ENCODE results near the gene TMEM165.

TMEM165 gene

GRCh38 chr4:55373461-55373860 lies 22.3 kb upstream of the TMEM165 start:
- Histone ChIP-seq H3K9me3 (ENCODE audit: control insufficient read depth, low read length) (no peaks in the 10 kb centered on the region), H3K4me1 (ENCODE audit: control insufficient read depth, insufficient read depth, low read length) (peaks cover under 1% of the 10 kb centered on the region), H3K4me3 (ENCODE audit: low read length) (no peak overlapping the region), H3K36me3 (ENCODE audit: control insufficient read depth, insufficient read depth, low read length) (no peaks in the 10 kb centered on the region), H3K9ac (ENCODE audit: low read length) (no peak overlapping the region), H3K27me3 (ENCODE audit: control insufficient read depth, insufficient read depth, low read length) (no peaks in the 10 kb centered on the region)

- no peak overlapping the region for H3K4me3 ChIP-seq (ENCODE audit: low read length)
- H3K9me3 ChIP-seq (ENCODE audit: control insufficient read depth, low read length): no peaks in the 10 kb centered on the region
- H3K4me1 ChIP-seq (ENCODE audit: control insufficient read depth, insufficient read depth, low read length): peaks cover 4% of the 10 kb centered on the region
- no peak overlapping the region for H3K9ac ChIP-seq (ENCODE audit: low read length)
- no peaks in the 10 kb centered on the region for H3K27me3 ChIP-seq (ENCODE audit: control insufficient read depth, insufficient read depth, low read length)
- H3K36me3 ChIP-seq (ENCODE audit: control insufficient read depth, insufficient read depth, low read length): no peaks in the 10 kb centered on the region
Measured at GRCh38 chr4:55376698-55377097, 19.1 kb upstream of the TMEM165 start.

GRCh38 chr4:55378617-55379467 lies 16.9 kb upstream of the TMEM165 start:
- H3K4me3 ChIP-seq (ENCODE audit: low read length): peak overlapping the region; percentile 22
- peaks cover 4% of the 10 kb centered on the region for H3K4me1 ChIP-seq (ENCODE audit: control insufficient read depth, insufficient read depth, low read length)
- no peak overlapping the region for H3K9ac ChIP-seq (ENCODE audit: low read length)
- no peaks in the 10 kb centered on the region for H3K9me3 ChIP-seq (ENCODE audit: control insufficient read depth, low read length)
- H3K36me3 ChIP-seq (ENCODE audit: control insufficient read depth, insufficient read depth, low read length): no peaks in the 10 kb centered on the region
- H3K27me3 ChIP-seq (ENCODE audit: control insufficient read depth, insufficient read depth, low read length): no peaks in the 10 kb centered on the region

DNA sequence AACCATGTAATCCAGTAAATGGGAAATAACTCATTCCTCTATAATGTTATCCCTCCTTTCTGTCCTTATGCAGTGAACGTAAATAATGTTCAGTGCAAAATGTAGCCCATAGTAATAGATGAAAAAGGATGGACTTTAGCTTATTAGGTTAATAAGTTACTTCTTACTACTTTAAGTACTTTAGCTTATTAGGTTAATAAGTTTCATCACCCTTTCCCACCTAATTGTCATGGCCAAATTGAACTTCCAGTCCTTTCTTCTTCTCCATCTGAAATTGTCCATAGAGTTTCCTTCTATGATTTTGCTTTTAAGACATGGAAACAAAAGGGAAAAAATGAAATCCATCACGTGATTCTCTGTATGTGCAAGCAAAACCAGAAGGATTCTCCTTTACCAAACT lies 15.2 kb upstream of the TMEM165 start:
- peaks cover 4% of the 10 kb centered on the region for H3K4me1 ChIP-seq (ENCODE audit: control insufficient read depth, insufficient read depth, low read length)
- no peak overlapping the region for H3K4me3 ChIP-seq (ENCODE audit: low read length)
- H3K9ac ChIP-seq (ENCODE audit: low read length): no peak overlapping the region
- H3K9me3 ChIP-seq (ENCODE audit: control insufficient read depth, low read length): no peaks in the 10 kb centered on the region
- no peaks in the 10 kb centered on the region for H3K27me3 ChIP-seq (ENCODE audit: control insufficient read depth, insufficient read depth, low read length)
- H3K36me3 ChIP-seq (ENCODE audit: control insufficient read depth, insufficient read depth, low read length): no peaks in the 10 kb centered on the region

DNA sequence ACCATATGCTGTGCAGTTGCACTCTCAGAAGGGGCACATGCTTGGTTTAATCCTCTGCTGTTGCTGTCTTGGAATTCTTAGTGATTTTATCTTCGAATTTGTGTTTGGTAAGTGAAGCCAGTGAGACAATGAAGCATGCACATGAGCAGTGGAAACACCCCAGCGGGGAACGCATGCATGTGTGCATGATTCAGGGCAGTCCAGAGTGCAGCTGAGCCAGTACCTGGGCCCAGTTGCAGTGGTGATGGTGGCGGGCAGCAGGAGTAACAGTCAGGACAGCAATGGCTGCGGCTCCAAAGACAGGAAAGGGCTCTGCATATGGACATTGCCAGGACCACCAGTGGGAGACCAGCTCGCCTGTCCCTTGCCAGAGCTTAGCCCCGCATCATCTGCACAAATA lies 14.3 kb upstream of the TMEM165 start:
- Histone ChIP-seq H3K4me1 (ENCODE audit: control insufficient read depth, insufficient read depth, low read length) (peaks cover 4% of the 10 kb centered on the region), H3K27me3 (ENCODE audit: control insufficient read depth, insufficient read depth, low read length) (no peaks in the 10 kb centered on the region), H3K9ac (ENCODE audit: low read length) (no peak overlapping the region), H3K4me3 (ENCODE audit: low read length) (no peak overlapping the region), H3K36me3 (ENCODE audit: control insufficient read depth, insufficient read depth, low read length) (no peaks in the 10 kb centered on the region), H3K9me3 (ENCODE audit: control insufficient read depth, low read length) (no peaks in the 10 kb centered on the region)

- Histone ChIP-seq H3K27me3 (ENCODE audit: control insufficient read depth, insufficient read depth, low read length) (no peaks in the 10 kb centered on the region), H3K4me1 (ENCODE audit: control insufficient read depth, insufficient read depth, low read length) (peaks cover 4% of the 10 kb centered on the region), H3K9me3 (ENCODE audit: control insufficient read depth, low read length) (no peaks in the 10 kb centered on the region), H3K9ac (ENCODE audit: low read length) (no peak overlapping the region), H3K36me3 (ENCODE audit: control insufficient read depth, insufficient read depth, low read length) (no peaks in the 10 kb centered on the region), H3K4me3 (ENCODE audit: low read length) (no peak overlapping the region)
Measured at GRCh38 chr4:55382488-55383003, 13.2 kb upstream of the TMEM165 start.

DNA sequence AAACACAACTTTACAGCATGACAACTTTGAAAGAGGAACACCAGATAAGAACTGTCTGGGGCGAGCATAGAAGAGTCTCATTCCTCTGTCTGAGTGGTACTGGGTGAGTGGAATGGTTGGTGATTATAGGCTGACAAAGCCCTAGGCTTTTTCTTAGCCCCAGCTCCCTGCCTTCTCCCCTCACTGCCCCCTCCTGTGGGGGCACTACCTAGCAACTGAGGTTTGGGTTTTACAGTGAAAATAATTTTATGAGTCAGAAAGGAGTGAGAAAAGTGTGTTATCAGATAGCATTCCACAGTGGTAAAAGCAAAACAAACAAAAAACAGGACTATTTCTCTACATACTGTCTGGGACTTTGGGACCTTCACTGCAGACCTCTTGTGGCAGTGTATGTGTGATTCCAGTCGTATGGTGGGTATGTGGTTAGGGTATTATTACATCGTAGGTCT lies 10.5 kb upstream of the TMEM165 start:
- Histone ChIP-seq H3K9ac (ENCODE audit: low read length) (no peak overlapping the region), H3K36me3 (ENCODE audit: control insufficient read depth, insufficient read depth, low read length) (no peaks in the 10 kb centered on the region), H3K27me3 (ENCODE audit: control insufficient read depth, insufficient read depth, low read length) (no peaks in the 10 kb centered on the region), H3K9me3 (ENCODE audit: control insufficient read depth, low read length) (no peaks in the 10 kb centered on the region), H3K4me3 (ENCODE audit: low read length) (no peak overlapping the region), H3K4me1 (ENCODE audit: control insufficient read depth, insufficient read depth, low read length) (no peaks in the 10 kb centered on the region)

DNA sequence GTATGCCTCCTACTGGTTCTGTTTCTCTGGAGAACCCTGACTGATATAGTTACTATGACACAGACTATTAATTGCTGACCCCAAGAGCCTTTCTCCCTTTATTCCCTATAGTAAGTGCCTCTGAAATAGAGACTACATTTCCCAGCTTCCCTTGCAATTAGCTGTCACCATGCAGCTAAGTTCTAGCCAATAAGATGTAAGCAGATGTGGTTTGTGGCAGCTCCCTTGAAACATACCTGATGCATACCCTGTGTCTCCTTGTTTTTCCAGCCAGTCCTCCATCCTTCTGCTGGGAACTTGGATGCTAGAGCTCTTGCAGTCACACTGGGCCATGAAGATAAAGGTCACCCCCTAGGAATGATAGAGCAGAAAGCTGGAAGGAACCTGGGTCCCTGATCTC lies 9.7 kb upstream of the TMEM165 start:
- H3K9ac ChIP-seq (ENCODE audit: low read length): no peak overlapping the region
- H3K4me1 ChIP-seq (ENCODE audit: control insufficient read depth, insufficient read depth, low read length): peaks cover under 1% of the 10 kb centered on the region
- H3K27me3 ChIP-seq (ENCODE audit: control insufficient read depth, insufficient read depth, low read length): no peaks in the 10 kb centered on the region
- no peaks in the 10 kb centered on the region for H3K36me3 ChIP-seq (ENCODE audit: control insufficient read depth, insufficient read depth, low read length)
- no peaks in the 10 kb centered on the region for H3K9me3 ChIP-seq (ENCODE audit: control insufficient read depth, low read length)
- no peak overlapping the region for H3K4me3 ChIP-seq (ENCODE audit: low read length)

DNA sequence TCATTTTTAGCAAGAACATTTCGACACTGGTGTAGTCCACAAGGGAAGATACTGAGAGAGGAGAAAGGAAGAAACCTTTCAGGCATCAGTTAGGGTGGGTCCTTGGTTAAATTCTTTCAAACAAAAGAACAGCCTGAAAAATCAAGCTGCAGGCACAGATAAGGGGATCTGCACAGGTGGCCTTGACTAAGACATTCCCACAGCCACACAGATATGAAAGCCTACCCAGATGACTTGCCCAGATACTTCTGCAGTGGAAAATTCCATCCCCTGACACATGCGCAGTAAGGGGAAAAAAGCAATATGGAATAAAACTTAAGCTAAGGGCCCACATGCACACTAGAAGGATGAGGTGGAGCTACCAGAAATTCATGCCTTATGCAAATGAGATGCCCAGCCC lies 8.9 kb upstream of the TMEM165 start:
- H3K4me3 ChIP-seq (ENCODE audit: low read length): no peak overlapping the region
- H3K9me3 ChIP-seq (ENCODE audit: control insufficient read depth, low read length): no peaks in the 10 kb centered on the region
- H3K4me1 ChIP-seq (ENCODE audit: control insufficient read depth, insufficient read depth, low read length): peaks cover 4% of the 10 kb centered on the region
- H3K36me3 ChIP-seq (ENCODE audit: control insufficient read depth, insufficient read depth, low read length): no peaks in the 10 kb centered on the region
- no peak overlapping the region for H3K9ac ChIP-seq (ENCODE audit: low read length)
- H3K27me3 ChIP-seq (ENCODE audit: control insufficient read depth, insufficient read depth, low read length): no peaks in the 10 kb centered on the region

DNA sequence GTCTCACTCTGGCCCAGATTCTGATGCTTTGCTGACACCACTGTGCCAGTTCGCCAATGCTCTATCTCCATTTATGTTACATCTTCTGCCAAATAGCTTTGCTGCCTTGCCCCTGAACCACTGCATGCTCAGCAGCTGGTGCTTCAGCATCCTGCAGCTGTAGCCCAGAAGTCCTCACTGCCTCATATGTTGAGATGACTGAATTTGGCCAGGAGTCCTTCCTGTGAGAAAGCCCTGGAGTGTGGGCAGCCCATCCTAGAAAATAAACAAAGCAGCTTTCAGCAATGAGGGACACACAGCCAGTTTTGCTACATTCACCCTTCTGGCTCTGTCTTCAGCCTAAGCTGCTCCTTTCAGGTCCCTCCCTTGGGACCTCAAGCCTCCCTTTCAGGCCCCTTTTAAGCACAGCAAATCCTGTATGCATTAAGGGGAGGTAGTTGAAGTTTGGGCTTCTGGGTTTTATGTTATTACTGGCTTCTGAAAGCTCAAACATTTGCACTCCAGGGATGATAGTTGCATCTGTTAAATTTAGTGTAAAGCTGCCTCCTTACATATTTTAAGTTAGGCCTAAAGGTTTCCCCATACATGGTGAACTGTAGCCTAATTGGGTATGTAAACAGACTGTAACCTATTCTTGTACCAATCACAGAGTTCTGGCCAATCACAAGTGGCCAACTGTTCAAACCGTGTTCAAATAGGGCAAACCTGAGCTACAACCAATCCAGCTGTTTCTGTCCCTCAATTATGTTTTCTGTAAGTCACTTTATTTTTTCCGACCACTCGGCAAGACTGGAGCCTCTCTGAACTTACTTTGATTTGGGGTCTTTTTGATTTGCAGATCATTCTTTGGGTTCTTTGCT lies 2.1 kb upstream of the TMEM165 start:
- peak overlapping the region; percentile 28 for H3K9ac ChIP-seq (ENCODE audit: low read length)
- H3K9me3 ChIP-seq (ENCODE audit: control insufficient read depth, low read length): no peaks in the 10 kb centered on the region
- no peak overlapping the region for H3K4me3 ChIP-seq (ENCODE audit: low read length)
- peaks cover 45% of the 10 kb centered on the region for H3K4me1 ChIP-seq (ENCODE audit: control insufficient read depth, insufficient read depth, low read length)
- no peaks in the 10 kb centered on the region for H3K27me3 ChIP-seq (ENCODE audit: control insufficient read depth, insufficient read depth, low read length)
- no peaks in the 10 kb centered on the region for H3K36me3 ChIP-seq (ENCODE audit: control insufficient read depth, insufficient read depth, low read length)

DNA sequence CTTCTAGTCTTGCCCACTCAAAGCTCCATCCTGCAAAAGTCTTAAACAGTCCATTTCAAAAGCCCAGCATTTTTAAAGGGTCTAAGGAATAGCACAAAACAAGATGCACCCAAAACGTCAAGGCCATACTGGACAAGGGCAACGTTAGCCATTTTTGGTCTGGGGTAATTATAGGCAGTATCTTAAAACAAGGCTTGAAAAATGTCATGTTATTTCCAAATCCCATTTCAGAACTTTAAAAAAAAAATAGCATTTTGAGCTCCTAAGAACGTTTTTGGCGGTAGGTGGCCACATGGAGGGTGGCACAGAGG lies 584 bp upstream of the TMEM165 start:
- Histone ChIP-seq H3K4me1 (ENCODE audit: control insufficient read depth, insufficient read depth, low read length) (peaks cover 53% of the 10 kb centered on the region), H3K9me3 (ENCODE audit: control insufficient read depth, low read length) (no peaks in the 10 kb centered on the region), H3K27me3 (ENCODE audit: control insufficient read depth, insufficient read depth, low read length) (no peaks in the 10 kb centered on the region), H3K36me3 (ENCODE audit: control insufficient read depth, insufficient read depth, low read length) (no peaks in the 10 kb centered on the region), H3K4me3 (ENCODE audit: low read length) (no peak overlapping the region), H3K9ac (ENCODE audit: low read length) (peak overlapping the region; percentile 95)

Measured in mucosa of stomach (tissue), 1 donor.